H1 (cell line): ENCODE results near the gene TAF9. TPM values are rescaled to one million over a fixed set of nuclear protein-coding genes. Genes with fewer than 3 reads are reported as not detected.

ENCODE experiments used
- CBX8 ChIP-seq: fragments of 300-800, 300-1000 bp; sonication (generic); IDR thresholded peaks from 2 replicates; pipeline ENCODE4 v1.7.1; 2016; ENCODE audit warnings: low read depth, low read length, borderline replicate concordance
- EGR1 ChIP-seq: IDR thresholded peaks from 2 replicates; pipeline ENCODE4 v1.6.1; 2011; ENCODE audit warnings: low read depth, low read length, borderline replicate concordance
- TEAD4 ChIP-seq: IDR thresholded peaks from 2 replicates; pipeline ENCODE4 v1.6.1; 2012; ENCODE audit warnings: low read depth, low read length, inconsistent platforms, mixed read lengths
- polyA plus RNA-seq, 7 experiments: library from polyadenylated mRNA; depleted of rRNA in 3 of 7; stranded (reverse) in 5 of 7; unstranded in 2 of 7; fragments of >200 nt in 5 of 7; fragments of 200-250 nt in 2 of 7; gene quantifications; 1 replicate in 5 of 7; 2 replicates in 1 of 7; 4 replicates in 1 of 7; pipeline versions ENCODE4 v1.2.1 to v1.2.3, GENCODE V29; 2011 to 2013; ENCODE audit warnings: missing spikeins in 2 of 7, mixed read lengths in 2 of 7
- total RNA-seq: library from RNA; stranded (reverse); fragmentation: NEBNext Ultra II Directional; extraction: Animal tissue kit (Norgen Biotek cat#: 25700); gene quantifications from 2 replicates; pipeline ENCODE4 v1.2.1, GENCODE V29; 2021

Gene TAF9
- total and polyA plus RNA-seq, 2 of the 8 experiments (the other 6 are each of a cell fraction or from before 2014, with no cell fraction given), result 85.1 to 135 TPM

DNA sequence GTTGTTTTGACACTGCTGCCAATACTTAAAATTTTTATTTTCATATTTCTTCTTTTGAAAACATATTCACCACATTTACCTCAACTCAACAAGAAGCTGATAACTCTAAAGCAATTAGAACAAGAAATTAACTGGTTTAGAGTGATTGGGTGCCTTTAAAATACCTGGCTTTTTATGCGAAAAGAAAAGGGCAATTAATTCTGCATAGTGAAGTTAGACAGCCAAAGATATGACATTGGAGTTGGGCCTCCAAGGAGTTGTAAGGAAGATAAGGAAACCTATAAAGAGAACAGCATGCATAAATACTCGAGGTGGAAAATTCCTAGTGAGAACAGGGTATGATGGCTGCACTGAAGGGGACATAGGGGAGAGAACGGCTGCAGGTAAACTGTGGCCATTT lies 9.6 kb downstream of the TAF9 start (continued):
- TF ChIP-seq EGR1 (no peak), CBX8 (no peak), TEAD4 (no peak)
